Upper lobe of left lung (tissue), 4 donors: ENCODE data around the gene JMY.

Source experiments
- POLR2A ChIP-seq, 4 donors: fragments of 450-650 bp; IDR thresholded peaks; one replicate each; pipeline ENCODE4 v1.5.1; 2016 to 2017; ENCODE audit warnings: antibody characterized with exemption in 4 of 4, mild to moderate bottlenecking in 2 of 4
- TF ChIP-seq, protein P1 (sequence below), 6 experiments: fragments of 450-650 bp in 4 of 6; fragments of 200-600 bp in 2 of 6; sonication (generic) in 2 of 6; IDR thresholded peaks; one replicate each; pipeline ENCODE4 v1.5.1; 2016 to 2019; ENCODE audit warnings: antibody characterized with exemption in 6 of 6

- no peak for TF ChIP-seq POLR2A (IDR thresholded peaks at IDR 0.05)
- TF ChIP-seq, protein P1, sequence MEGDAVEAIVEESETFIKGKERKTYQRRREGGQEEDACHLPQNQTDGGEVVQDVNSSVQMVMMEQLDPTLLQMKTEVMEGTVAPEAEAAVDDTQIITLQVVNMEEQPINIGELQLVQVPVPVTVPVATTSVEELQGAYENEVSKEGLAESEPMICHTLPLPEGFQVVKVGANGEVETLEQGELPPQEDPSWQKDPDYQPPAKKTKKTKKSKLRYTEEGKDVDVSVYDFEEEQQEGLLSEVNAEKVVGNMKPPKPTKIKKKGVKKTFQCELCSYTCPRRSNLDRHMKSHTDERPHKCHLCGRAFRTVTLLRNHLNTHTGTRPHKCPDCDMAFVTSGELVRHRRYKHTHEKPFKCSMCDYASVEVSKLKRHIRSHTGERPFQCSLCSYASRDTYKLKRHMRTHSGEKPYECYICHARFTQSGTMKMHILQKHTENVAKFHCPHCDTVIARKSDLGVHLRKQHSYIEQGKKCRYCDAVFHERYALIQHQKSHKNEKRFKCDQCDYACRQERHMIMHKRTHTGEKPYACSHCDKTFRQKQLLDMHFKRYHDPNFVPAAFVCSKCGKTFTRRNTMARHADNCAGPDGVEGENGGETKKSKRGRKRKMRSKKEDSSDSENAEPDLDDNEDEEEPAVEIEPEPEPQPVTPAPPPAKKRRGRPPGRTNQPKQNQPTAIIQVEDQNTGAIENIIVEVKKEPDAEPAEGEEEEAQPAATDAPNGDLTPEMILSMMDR (IDR thresholded peaks at IDR 0.05), result no peak
Observed at GRCh38 chr5:79287380-79287779, 51.4 kb downstream of the JMY start.
